HepG2 (cell line): ENCODE measurements around the gene MICOS13. TPM values are rescaled to one million over a fixed set of nuclear protein-coding genes. Genes with fewer than 3 reads are reported as not detected.

ENCODE experiments used
- HDAC1 ChIP-seq: sonication (generic); formaldehyde crosslinking; IDR thresholded peaks from 2 replicates; pipeline ENCODE4 v1.5.1; 2020; ENCODE audit warnings: mild to moderate bottlenecking, missing genetic modification reagents
- HOXA9 ChIP-seq: sonication (generic); formaldehyde crosslinking; IDR thresholded peaks from 2 replicates; pipeline ENCODE4 v1.8.1; 2022; ENCODE audit warnings: missing genetic modification reagents, mild to moderate bottlenecking, moderate library complexity, borderline replicate concordance
- KLF16 ChIP-seq, 2 experiments: sonication (generic) in 1 of 2; formaldehyde crosslinking in 1 of 2; IDR thresholded peaks; 2 replicates each; pipeline versions ENCODE4 v1.6.1 to v1.8.0; 2016 to 2023; ENCODE audit warnings: missing genetic modification reagents in 2 of 2, missing compliant biosample characterization in 1 of 2
- MYC ChIP-seq: sonication (generic); formaldehyde crosslinking; IDR thresholded peaks from 2 replicates; pipeline ENCODE4 v1.9.0; 2021; ENCODE audit warnings: missing genetic modification reagents, borderline replicate concordance
- POLR2G ChIP-seq: fragments of 200-400 bp; formaldehyde crosslinking; IDR thresholded peaks from 2 replicates; pipeline ENCODE4 v1.6.1; 2018; ENCODE audit warnings: mild to moderate bottlenecking, low read depth, low read length, moderate library complexity
- RBFOX2 ChIP-seq: fragments of 200-400 bp; formaldehyde crosslinking; IDR thresholded peaks from 2 replicates; pipeline ENCODE4 v1.6.1; 2017; ENCODE audit warnings: low read depth, mild to moderate bottlenecking, low read length
- RBM22 ChIP-seq: fragments of 200-400 bp; formaldehyde crosslinking; optimal IDR thresholded peaks from 2 replicates; pipeline ENCODE3; 2017; ENCODE audit warnings: mild to moderate bottlenecking, low read length, moderate library complexity
- SAFB2 ChIP-seq: sonication (generic); formaldehyde crosslinking; IDR thresholded peaks from 2 replicates; pipeline ENCODE4 v1.5.1; 2020; ENCODE audit warnings: missing genetic modification reagents, low read depth, mild to moderate bottlenecking, borderline replicate concordance
- SMC3 ChIP-seq: IDR thresholded peaks from 2 replicates; pipeline ENCODE4 v1.6.1; 2011; ENCODE audit warnings: low read length, improper control_type of control experiment
- SNRNP70 ChIP-seq: fragments of 200-400 bp; formaldehyde crosslinking; IDR thresholded peaks from 2 replicates; pipeline ENCODE4 v1.6.1; 2017; ENCODE audit warnings: mild to moderate bottlenecking, low read depth, low read length, moderate library complexity
- YY1 ChIP-seq: IDR thresholded peaks from 2 replicates; pipeline ENCODE4 v1.6.1; 2011; ENCODE audit warnings: low read length, low read depth, moderate library complexity, mild to moderate bottlenecking; ENCODE audit not compliant: insufficient read depth, insufficient replicate concordance
- ZBTB20 ChIP-seq: sonication (generic); formaldehyde crosslinking; IDR thresholded peaks from 2 replicates; pipeline ENCODE4 v1.8.1; 2023; ENCODE audit warnings: missing genetic modification reagents, low read depth, mild to moderate bottlenecking, borderline replicate concordance
- ZNF235 ChIP-seq: sonication (generic); formaldehyde crosslinking; IDR thresholded peaks from 2 replicates; pipeline ENCODE4 v1.8.1; 2023; ENCODE audit warnings: mild to moderate bottlenecking, missing genetic modification reagents, borderline replicate concordance
- ZNF468 ChIP-seq: sonication (generic); formaldehyde crosslinking; IDR thresholded peaks from 2 replicates; pipeline ENCODE4 v1.8.0; 2022; ENCODE audit warnings: mild to moderate bottlenecking, moderate library complexity, missing genetic modification reagents
- ZNF569 ChIP-seq: sonication (generic); formaldehyde crosslinking; IDR thresholded peaks from 2 replicates; pipeline ENCODE4 v1.5.0; 2020; ENCODE audit warnings: mild to moderate bottlenecking, missing genetic modification reagents, moderate library complexity, borderline replicate concordance
- ZNF652 ChIP-seq: IDR thresholded peaks from 2 replicates; pipeline ENCODE4 v1.6.1; 2016; ENCODE audit warnings: low read depth, borderline replicate concordance
- polyA plus RNA-seq, 8 experiments: library from polyadenylated mRNA; depleted of rRNA in 3 of 8; stranded (reverse) in 7 of 8; unstranded in 1 of 8; fragments of >200 nt; fragmentation: Illumina TruSeq in 4 of 8; extraction: Trizol in 4 of 8; gene quantifications; 2 replicates each; pipeline versions ENCODE4 v1.2.1 to v1.2.3, GENCODE V29; 2011 to 2016; ENCODE audit warnings: low read depth in 4 of 8, missing spikeins in 1 of 8, mixed read lengths in 1 of 8; ENCODE audit not compliant: insufficient read depth in 1 of 8
- total RNA-seq, 5 experiments: library from RNA; depleted of rRNA; stranded (reverse); fragments of >200 nt; fragmentation: Illumina TruSeq; extraction: Trizol; gene quantifications; 2 replicates each; pipeline ENCODE4 v1.2.3, GENCODE V29; 2016; ENCODE audit warnings: low read depth in 1 of 5
- TF ChIP-seq, protein P1 (sequence below): sonication (generic); formaldehyde crosslinking; IDR thresholded peaks from 2 replicates; pipeline ENCODE4 v1.5.1; 2020; ENCODE audit warnings: missing genetic modification reagents, mild to moderate bottlenecking, borderline replicate concordance
- TF ChIP-seq, protein P2 (sequence below): sonication (generic); formaldehyde crosslinking; IDR thresholded peaks from 2 replicates; pipeline ENCODE4 v1.5.0; 2020; ENCODE audit warnings: mild to moderate bottlenecking, missing genetic modification reagents, borderline replicate concordance
- TF ChIP-seq, protein P3 (sequence below): conservative IDR thresholded peaks from 2 replicates; pipeline ENCODE4 v1.6.1; 2018; ENCODE audit warnings: missing genetic modification reagents
- TF ChIP-seq, protein P4 (sequence below): sonication (generic); formaldehyde crosslinking; IDR thresholded peaks from 2 replicates; pipeline ENCODE4 v1.4.0; 2020; ENCODE audit warnings: low read depth, mild to moderate bottlenecking, missing genetic modification reagents

The MICOS13 gene
- total and polyA plus RNA-seq, 2 of the 13 experiments (the other 11 are each of a cell fraction or from before 2014, with no cell fraction given): 28.8 to 35.4 TPM

DNA sequence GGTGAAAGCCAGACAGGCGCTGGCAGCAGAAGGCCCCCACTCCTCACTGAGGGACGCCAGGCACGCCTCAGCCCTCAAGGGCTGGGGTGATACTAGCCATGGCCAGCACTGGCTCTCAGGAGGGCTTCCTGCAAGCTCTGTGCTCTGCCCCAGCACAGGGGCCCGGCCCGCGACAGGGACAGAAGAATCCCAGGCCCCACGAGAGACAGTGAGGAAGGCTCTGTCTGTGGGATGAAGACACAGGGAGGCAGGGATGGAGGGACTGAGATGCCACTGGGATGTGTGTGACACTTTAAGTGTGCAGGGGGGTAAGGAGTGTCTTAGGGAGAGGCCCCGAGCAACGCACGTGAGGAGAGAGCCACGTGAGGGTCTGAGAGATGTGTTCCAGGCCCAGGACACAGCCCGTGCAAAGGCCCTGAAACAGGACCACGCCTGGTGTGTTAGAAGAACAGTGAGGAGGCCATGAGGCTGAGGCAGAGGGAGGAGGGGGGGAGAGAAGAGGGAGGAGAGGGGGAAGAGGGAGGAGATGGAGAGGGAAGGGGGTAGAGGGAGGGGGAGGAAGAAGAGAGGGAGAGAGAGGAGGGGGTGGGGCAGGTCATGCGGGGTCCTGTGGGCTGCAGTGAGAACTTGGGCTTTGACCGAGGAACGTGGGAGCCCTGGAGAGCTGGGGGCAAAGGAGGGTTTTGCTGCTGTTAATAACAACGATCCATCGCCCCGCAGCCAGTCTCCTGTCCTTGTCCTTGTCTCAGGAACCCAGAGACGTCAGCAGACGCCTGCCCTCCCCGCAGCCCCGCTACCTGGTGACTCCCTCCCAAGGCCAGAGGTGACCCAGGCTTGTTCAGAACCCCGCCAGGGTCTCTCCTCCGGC, 16.9 kb upstream of the MICOS13 start (continued):
- TF ChIP-seq, protein P1, sequence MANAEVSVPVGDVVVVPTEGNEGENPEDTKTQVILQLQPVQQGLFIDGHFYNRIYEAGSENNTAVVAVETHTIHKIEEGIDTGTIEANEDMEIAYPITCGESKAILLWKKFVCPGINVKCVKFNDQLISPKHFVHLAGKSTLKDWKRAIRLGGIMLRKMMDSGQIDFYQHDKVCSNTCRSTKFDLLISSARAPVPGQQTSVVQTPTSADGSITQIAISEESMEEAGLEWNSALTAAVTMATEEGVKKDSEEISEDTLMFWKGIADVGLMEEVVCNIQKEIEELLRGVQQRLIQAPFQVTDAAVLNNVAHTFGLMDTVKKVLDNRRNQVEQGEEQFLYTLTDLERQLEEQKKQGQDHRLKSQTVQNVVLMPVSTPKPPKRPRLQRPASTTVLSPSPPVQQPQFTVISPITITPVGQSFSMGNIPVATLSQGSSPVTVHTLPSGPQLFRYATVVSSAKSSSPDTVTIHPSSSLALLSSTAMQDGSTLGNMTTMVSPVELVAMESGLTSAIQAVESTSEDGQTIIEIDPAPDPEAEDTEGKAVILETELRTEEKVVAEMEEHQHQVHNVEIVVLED (CRISPR knock-in tag): no peak
- TF ChIP-seq, protein P2, sequence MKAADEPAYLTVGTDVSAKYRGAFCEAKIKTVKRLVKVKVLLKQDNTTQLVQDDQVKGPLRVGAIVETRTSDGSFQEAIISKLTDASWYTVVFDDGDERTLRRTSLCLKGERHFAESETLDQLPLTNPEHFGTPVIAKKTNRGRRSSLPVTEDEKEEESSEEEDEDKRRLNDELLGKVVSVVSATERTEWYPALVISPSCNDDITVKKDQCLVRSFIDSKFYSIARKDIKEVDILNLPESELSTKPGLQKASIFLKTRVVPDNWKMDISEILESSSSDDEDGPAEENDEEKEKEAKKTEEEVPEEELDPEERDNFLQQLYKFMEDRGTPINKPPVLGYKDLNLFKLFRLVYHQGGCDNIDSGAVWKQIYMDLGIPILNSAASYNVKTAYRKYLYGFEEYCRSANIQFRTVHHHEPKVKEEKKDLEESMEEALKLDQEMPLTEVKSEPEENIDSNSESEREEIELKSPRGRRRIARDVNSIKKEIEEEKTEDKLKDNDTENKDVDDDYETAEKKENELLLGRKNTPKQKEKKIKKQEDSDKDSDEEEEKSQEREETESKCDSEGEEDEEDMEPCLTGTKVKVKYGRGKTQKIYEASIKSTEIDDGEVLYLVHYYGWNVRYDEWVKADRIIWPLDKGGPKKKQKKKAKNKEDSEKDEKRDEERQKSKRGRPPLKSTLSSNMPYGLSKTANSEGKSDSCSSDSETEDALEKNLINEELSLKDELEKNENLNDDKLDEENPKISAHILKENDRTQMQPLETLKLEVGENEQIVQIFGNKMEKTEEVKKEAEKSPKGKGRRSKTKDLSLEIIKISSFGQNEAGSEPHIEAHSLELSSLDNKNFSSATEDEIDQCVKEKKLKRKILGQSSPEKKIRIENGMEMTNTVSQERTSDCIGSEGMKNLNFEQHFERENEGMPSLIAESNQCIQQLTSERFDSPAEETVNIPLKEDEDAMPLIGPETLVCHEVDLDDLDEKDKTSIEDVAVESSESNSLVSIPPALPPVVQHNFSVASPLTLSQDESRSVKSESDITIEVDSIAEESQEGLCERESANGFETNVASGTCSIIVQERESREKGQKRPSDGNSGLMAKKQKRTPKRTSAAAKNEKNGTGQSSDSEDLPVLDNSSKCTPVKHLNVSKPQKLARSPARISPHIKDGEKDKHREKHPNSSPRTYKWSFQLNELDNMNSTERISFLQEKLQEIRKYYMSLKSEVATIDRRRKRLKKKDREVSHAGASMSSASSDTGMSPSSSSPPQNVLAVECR (CRISPR knock-in tag): no peak
- TF ChIP-seq, protein P3, sequence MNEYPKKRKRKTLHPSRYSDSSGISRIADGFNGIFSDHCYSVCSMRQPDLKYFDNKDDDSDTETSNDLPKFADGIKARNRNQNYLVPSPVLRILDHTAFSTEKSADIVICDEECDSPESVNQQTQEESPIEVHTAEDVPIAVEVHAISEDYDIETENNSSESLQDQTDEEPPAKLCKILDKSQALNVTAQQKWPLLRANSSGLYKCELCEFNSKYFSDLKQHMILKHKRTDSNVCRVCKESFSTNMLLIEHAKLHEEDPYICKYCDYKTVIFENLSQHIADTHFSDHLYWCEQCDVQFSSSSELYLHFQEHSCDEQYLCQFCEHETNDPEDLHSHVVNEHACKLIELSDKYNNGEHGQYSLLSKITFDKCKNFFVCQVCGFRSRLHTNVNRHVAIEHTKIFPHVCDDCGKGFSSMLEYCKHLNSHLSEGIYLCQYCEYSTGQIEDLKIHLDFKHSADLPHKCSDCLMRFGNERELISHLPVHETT: no peak
- no peak for TF ChIP-seq ZNF468 (CRISPR knock-in tag)
- TF ChIP-seq, protein P4, sequence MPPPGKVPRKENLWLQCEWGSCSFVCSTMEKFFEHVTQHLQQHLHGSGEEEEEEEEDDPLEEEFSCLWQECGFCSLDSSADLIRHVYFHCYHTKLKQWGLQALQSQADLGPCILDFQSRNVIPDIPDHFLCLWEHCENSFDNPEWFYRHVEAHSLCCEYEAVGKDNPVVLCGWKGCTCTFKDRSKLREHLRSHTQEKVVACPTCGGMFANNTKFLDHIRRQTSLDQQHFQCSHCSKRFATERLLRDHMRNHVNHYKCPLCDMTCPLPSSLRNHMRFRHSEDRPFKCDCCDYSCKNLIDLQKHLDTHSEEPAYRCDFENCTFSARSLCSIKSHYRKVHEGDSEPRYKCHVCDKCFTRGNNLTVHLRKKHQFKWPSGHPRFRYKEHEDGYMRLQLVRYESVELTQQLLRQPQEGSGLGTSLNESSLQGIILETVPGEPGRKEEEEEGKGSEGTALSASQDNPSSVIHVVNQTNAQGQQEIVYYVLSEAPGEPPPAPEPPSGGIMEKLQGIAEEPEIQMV (CRISPR knock-in tag): no peak
- TF ChIP-seq HDAC1 (CRISPR knock-in tag): no peak
- no peak for TF ChIP-seq SAFB2 (CRISPR knock-in tag)
- TF ChIP-seq HOXA9 (CRISPR knock-in tag): no peak
- TF ChIP-seq SMC3: no peak
- no peak for TF ChIP-seq ZNF235
- no peak for TF ChIP-seq MYC (CRISPR knock-in tag)
- TF ChIP-seq RBM22: peak; percentile 71
- TF ChIP-seq POLR2G: peak; percentile 45
- TF ChIP-seq RBFOX2: peak; percentile 16; the same call in 1 of the 2 replicates
- TF ChIP-seq KLF16 (CRISPR knock-in tag; IDR thresholded peaks at IDR 0.05): no peak
- TF ChIP-seq YY1: no peak
- TF ChIP-seq ZNF652 (CRISPR knock-in tag): no peak
- TF ChIP-seq ZNF569 (CRISPR knock-in tag): no peak
- no peak for TF ChIP-seq ZBTB20 (CRISPR knock-in tag)
- no peak for TF ChIP-seq SNRNP70
